PC-9 (cell line): ENCODE data around the gene RAP2A. TPM values are rescaled to one million over a fixed set of nuclear protein-coding genes. Genes with fewer than 3 reads are reported as not detected.

Experiments
- BruUV-seq: library from RNA; stranded (reverse); fragments of 400-500 nt; replicated peaks from 2 replicates; lab custom pipeline; 2021; lab: Mats Ljungman, UMichigan
- CTCF ChIA-PET: fragments of 300-600 bp; sonication (Branson Sonifier 250); formaldehyde crosslinking; loops from one replicate; lab custom pipeline; 2022; ENCODE audit warnings: antibody characterized with exemption; lab: Charles Lee
- POLR2A ChIA-PET: fragments of 300-600 bp; sonication (Branson Sonifier 250); formaldehyde crosslinking; loops from one replicate; lab custom pipeline; 2022; ENCODE audit warnings: antibody characterized with exemption; ENCODE audit not compliant: unreplicated experiment; lab: Charles Lee
- DNase-seq, 2 experiments: peaks; one replicate each; pipeline versions ENCODE4 v3.0.0 to v3.0.0-alpha.2; 2015 to 2022; ENCODE audit warnings: mixed read lengths in 1 of 2
- H2AFZ ChIP-seq: fragments of 200-600 bp; sonication (generic); 2 replicates; pipeline ENCODE4 v1.8.1; 2017; ENCODE audit warnings: antibody characterized with exemption
- H3F3A ChIP-seq: fragments of 200-600 bp; sonication (generic); 2 replicates; pipeline ENCODE4 v1.8.1; 2017; ENCODE audit warnings: antibody characterized with exemption, mild to moderate bottlenecking, low read depth; ENCODE audit not compliant: insufficient read depth
- H3K27ac ChIP-seq: fragments of 200-600 bp; sonication (generic); 2 replicates; pipeline ENCODE4 v1.6.1; 2016; ENCODE audit warnings: mixed run types
- H3K27me3 ChIP-seq: fragments of 200-600 bp; sonication (generic); 2 replicates; pipeline ENCODE4 v1.6.1; 2016; ENCODE audit warnings: low read depth, mixed run types; ENCODE audit not compliant: insufficient read depth
- H3K36me3 ChIP-seq: fragments of 200-600 bp; sonication (generic); 2 replicates; pipeline ENCODE4 v1.6.1; 2016; ENCODE audit warnings: low read depth, mixed run types
- H3K4me1 ChIP-seq: fragments of 200-600 bp; sonication (generic); replicated peaks from 2 replicates; pipeline ENCODE4 v1.6.1; 2016; ENCODE audit warnings: mixed run types; ENCODE audit not compliant: insufficient read depth
- H3K4me2 ChIP-seq: fragments of 200-600 bp; sonication (generic); 2 replicates; pipeline ENCODE4 v1.6.1; 2017; ENCODE audit warnings: mixed run types
- H3K4me3 ChIP-seq: fragments of 200-600 bp; sonication (generic); 2 replicates; pipeline ENCODE4 v1.6.1; 2016; ENCODE audit warnings: mixed run types
- H3K79me2 ChIP-seq: fragments of 200-600 bp; sonication (generic); 2 replicates; pipeline ENCODE4 v1.6.1; 2017; ENCODE audit warnings: low read depth, mixed run types
- H3K9me2 ChIP-seq: fragments of 200-600 bp; sonication (generic); 2 replicates; pipeline ENCODE4 v1.8.1; 2017; ENCODE audit warnings: mild to moderate bottlenecking; ENCODE audit not compliant: insufficient read depth
- H3K9me3 ChIP-seq: fragments of 200-600 bp; sonication (generic); 2 replicates; pipeline ENCODE4 v1.8.1; 2016; ENCODE audit warnings: low read depth; ENCODE audit not compliant: insufficient read depth
- H4K20me1 ChIP-seq: fragments of 200-600 bp; sonication (generic); 2 replicates; pipeline ENCODE4 v1.8.1; 2017; ENCODE audit not compliant: insufficient read depth
- CTCF ChIP-seq: fragments of 200-600 bp; sonication (generic); conservative IDR thresholded peaks from 2 replicates; pipeline ENCODE4 v1.6.1; 2017; ENCODE audit warnings: mixed run types, antibody characterized with exemption, mild to moderate bottlenecking, moderate library complexity
- EZH2 ChIP-seq: fragments of 200-600 bp; sonication (generic); IDR thresholded peaks from 2 replicates; pipeline ENCODE4 v1.8.0; 2017; ENCODE audit warnings: antibody characterized with exemption, low read depth
- intact Hi-C: fragments of 100-400 bp; cut with micrococcal nuclease; formaldehyde crosslinking; loops from one replicate; pipeline ENCODE4 v1.10.0; 2022; ENCODE audit not compliant: unreplicated experiment
- total RNA-seq: library from RNA; stranded (reverse); gene quantifications from 2 replicates; pipeline ENCODE4 v1.2.3, GENCODE V29; 2021

The RAP2A gene
- total RNA-seq, 1 experiment from 2014 or later: 21.5 TPM

- Histone ChIP-seq H2AFZ (no peak overlapping the region), H3F3A (no peaks in the 10 kb centered on the region), H3K79me2 (no peaks in the 10 kb centered on the region), H3K9me3 (no peaks in the 10 kb centered on the region), H4K20me1 (no peaks in the 10 kb centered on the region), H3K4me1 (peaks cover 22% of the 10 kb centered on the region), H3K4me2 (no peak overlapping the region), H3K27me3 (no peaks in the 10 kb centered on the region), H3K27ac (no peak overlapping the region), H3K4me3 (no peak overlapping the region), H3K36me3 (no peaks in the 10 kb centered on the region), H3K9me2 (no peaks in the 10 kb centered on the region)
- intact Hi-C loops: no loop called here
- BruUV-seq: no TSS peak
- CTCF ChIA-PET: no interaction called here
- DNase-seq: no peak
- no peak for TF ChIP-seq EZH2
- TF ChIP-seq CTCF: no peak
- POLR2A ChIA-PET: no interaction called here
Observed at GRCh38 chr13:97492684-97493371, 58.9 kb downstream of the RAP2A start.

- Histone ChIP-seq H2AFZ (no peak overlapping the region), H3K36me3 (no peaks in the 10 kb centered on the region), H3F3A (no peaks in the 10 kb centered on the region), H3K9me3 (no peaks in the 10 kb centered on the region), H3K27ac (no peak overlapping the region), H3K27me3 (no peaks in the 10 kb centered on the region), H3K4me2 (no peak overlapping the region), H3K4me3 (no peak overlapping the region), H4K20me1 (no peaks in the 10 kb centered on the region), H3K9me2 (no peaks in the 10 kb centered on the region), H3K79me2 (no peaks in the 10 kb centered on the region), H3K4me1 (peaks cover 22% of the 10 kb centered on the region)
- DNase-seq: no peak
- CTCF ChIA-PET: no interaction called here
- BruUV-seq: no TSS peak
- TF ChIP-seq CTCF (no peak), EZH2 (no peak)
- intact Hi-C loops: no loop called here
- POLR2A ChIA-PET: no interaction called here
Observed at GRCh38 chr13:97493456-97493855, 59.5 kb downstream of the RAP2A start.

GRCh38 chr13:97495678-97496077, 61.7 kb downstream of the RAP2A start:
- POLR2A ChIA-PET: no interaction called here
- no peaks in the 10 kb centered on the region for H3K9me2 ChIP-seq
- H3K27me3 ChIP-seq: no peaks in the 10 kb centered on the region
- BruUV-seq: no TSS peak
- H3F3A ChIP-seq: no peaks in the 10 kb centered on the region
- H3K9me3 ChIP-seq: no peaks in the 10 kb centered on the region
- TF ChIP-seq EZH2 (no peak), CTCF (no peak)
- H2AFZ ChIP-seq: peak overlapping the region; percentile 29; the same call in 1 of the 2 replicates
- H3K4me1 ChIP-seq: peaks cover 22% of the 10 kb centered on the region
- H3K4me2 ChIP-seq: no peak overlapping the region
- no peaks in the 10 kb centered on the region for H3K79me2 ChIP-seq
- no peaks in the 10 kb centered on the region for H4K20me1 ChIP-seq
- no peak overlapping the region for H3K4me3 ChIP-seq
- intact Hi-C loops: no loop called here
- CTCF ChIA-PET: no interaction called here
- H3K27ac ChIP-seq: no peak overlapping the region
- H3K36me3 ChIP-seq: no peaks in the 10 kb centered on the region
- DNase-seq: peak in 1 of 2 experiments; percentile 50
